Neuronal stem cell (in vitro differentiated cells): ENCODE measurements around the gene NUP153.
A peak's percentile ranks its signal among the peaks of the same experiment; 100 is the strongest.

Source experiments
- DNase-seq: peaks from one replicate; pipeline ENCODE4 v3.0.0-alpha.2; 2013; ENCODE audit warnings: low spot score
- H2AFZ ChIP-seq: one replicate; pipeline ENCODE4 v1.6.1; 2013; ENCODE audit warnings: mild to moderate bottlenecking, low read length, inconsistent platforms
- H2AK5ac ChIP-seq: 2 replicates; pipeline ENCODE4 v1.6.1; 2013; ENCODE audit warnings: low read depth, mild to moderate bottlenecking, inconsistent platforms, low read length, moderate library complexity, mixed read lengths
- H2BK120ac ChIP-seq: 2 replicates; pipeline ENCODE4 v1.6.1; 2013; ENCODE audit warnings: low read depth, mild to moderate bottlenecking, inconsistent platforms, low read length, moderate library complexity, mixed read lengths
- H2BK12ac ChIP-seq: one replicate; pipeline ENCODE4 v1.6.1; 2013; ENCODE audit warnings: low read length, inconsistent platforms
- H2BK15ac ChIP-seq: 2 replicates; pipeline ENCODE4 v1.6.1; 2013; ENCODE audit warnings: mild to moderate bottlenecking, low read length, inconsistent platforms, mixed read lengths
- H2BK5ac ChIP-seq: one replicate; pipeline ENCODE4 v1.6.1; 2013; ENCODE audit warnings: inconsistent platforms, mild to moderate bottlenecking, low read length, moderate library complexity
- H3K14ac ChIP-seq: one replicate; pipeline ENCODE4 v1.6.1; 2013; ENCODE audit warnings: low read length, inconsistent platforms
- H3K18ac ChIP-seq: 2 replicates; pipeline ENCODE4 v1.6.1; 2013; ENCODE audit warnings: low read length, inconsistent platforms
- H3K23ac ChIP-seq: 2 replicates; pipeline ENCODE4 v1.6.1; 2013; ENCODE audit warnings: low read depth, mild to moderate bottlenecking, mixed read lengths, low read length, inconsistent platforms; ENCODE audit not compliant: poor library complexity
- H3K27ac ChIP-seq: replicated peaks from 3 replicates; pipeline ENCODE4 v1.5.1; 2013; ENCODE audit warnings: low read length, inconsistent platforms
- H3K27me3 ChIP-seq, 3 experiments: 2 replicates each; pipeline ENCODE4 v1.6.1; 2013; ENCODE audit warnings: low read length in 3 of 3, mild to moderate bottlenecking in 2 of 3, inconsistent platforms in 1 of 3, low read depth in 1 of 3, mixed read lengths in 1 of 3, moderate library complexity in 1 of 3; ENCODE audit not compliant: control insufficient read depth in 3 of 3, insufficient read depth in 3 of 3
- H3K36me3 ChIP-seq, 2 donors: replicated peaks in 1 of 2; 2 replicates each; pipeline ENCODE4 v1.6.1; 2013; ENCODE audit warnings: low read length in 2 of 2; ENCODE audit not compliant: control insufficient read depth in 2 of 2, insufficient read depth in 2 of 2
- H3K4ac ChIP-seq: 2 replicates; pipeline ENCODE4 v1.6.1; 2013; ENCODE audit warnings: inconsistent platforms, mild to moderate bottlenecking, low read length, moderate library complexity
- H3K4me1 ChIP-seq, 2 donors: 1 replicate in 1 of 2; 2 replicates in 1 of 2; pipeline ENCODE4 v1.6.1; 2013; ENCODE audit warnings: low read length in 2 of 2, low read depth in 1 of 2; ENCODE audit not compliant: control insufficient read depth in 2 of 2, insufficient read depth in 1 of 2
- H3K4me2 ChIP-seq: one replicate; pipeline ENCODE4 v1.6.1; 2013; ENCODE audit warnings: mild to moderate bottlenecking, low read length, inconsistent platforms; ENCODE audit not compliant: insufficient read depth, poor library complexity, severe bottlenecking
- H3K4me3 ChIP-seq, 2 donors: 2 replicates each; pipeline ENCODE4 v1.5.1; 2013; ENCODE audit warnings: low read length in 2 of 2, mild to moderate bottlenecking in 2 of 2, inconsistent platforms in 1 of 2, moderate library complexity in 1 of 2
- H3K79me1 ChIP-seq: one replicate; pipeline ENCODE4 v1.6.1; 2013; ENCODE audit warnings: low read depth, mild to moderate bottlenecking, inconsistent platforms, low read length, moderate library complexity
- H3K9ac ChIP-seq: one replicate; pipeline ENCODE4 v1.6.1; 2013; ENCODE audit warnings: mild to moderate bottlenecking, low read depth, low read length, inconsistent platforms; ENCODE audit not compliant: poor library complexity
- H3K9me3 ChIP-seq, 2 donors: replicated peaks in 1 of 2; 2 replicates each; pipeline versions ENCODE3 to v1.6.1; 2013; ENCODE audit warnings: low read length in 2 of 2, mild to moderate bottlenecking in 2 of 2, inconsistent platforms in 1 of 2, low read depth in 1 of 2, mixed read lengths in 1 of 2, moderate library complexity in 1 of 2; ENCODE audit not compliant: control insufficient read depth in 2 of 2, insufficient read depth in 1 of 2
- H4K8ac ChIP-seq: one replicate; pipeline ENCODE4 v1.6.1; 2013; ENCODE audit warnings: low read depth, mild to moderate bottlenecking, inconsistent platforms, low read length, moderate library complexity
- H4K91ac ChIP-seq: one replicate; pipeline ENCODE4 v1.6.1; 2013; ENCODE audit warnings: low read length, low read depth, mild to moderate bottlenecking, inconsistent platforms; ENCODE audit not compliant: poor library complexity
- WGBS, 2 donors: extraction: QIAGEN DNeasy Blood & Tissue Kit; methylation state at CpG; one replicate each; pipeline ENCODE4 v1.1.7; 2013; ENCODE audit warnings: missing lambda C conversion rate in 2 of 2, mixed read lengths in 1 of 2; ENCODE audit not compliant: insufficient read length in 2 of 2, insufficient replicate concordance in 1 of 2; ENCODE audit errors: extremely low coverage in 2 of 2; 5-methylcytosine and 5-hydroxymethylcytosine counted together

Gene NUP153

DNA sequence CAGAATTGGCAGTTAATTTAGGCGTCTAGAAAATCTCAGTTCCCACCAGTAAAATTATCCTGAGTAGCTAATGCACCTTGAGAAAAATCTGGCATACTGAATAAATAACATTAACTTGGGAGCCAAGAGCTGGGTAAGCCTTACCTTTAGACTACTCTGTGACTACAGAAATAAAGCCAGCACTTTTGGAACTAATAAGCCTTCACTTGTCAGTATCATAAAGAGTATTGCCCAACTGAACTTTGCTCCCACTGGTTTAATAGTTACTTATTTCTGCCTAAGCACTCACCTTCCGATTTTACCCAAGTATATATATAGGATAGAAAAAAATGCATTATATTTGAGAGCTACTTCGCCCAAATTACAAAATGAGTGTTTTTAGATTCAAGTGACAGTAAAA lies 95.9 kb downstream of the NUP153 start:
- peaks cover 0 to 2% of the 10 kb centered on the region in 2 donors for H3K9me3 ChIP-seq
- no peak overlapping the region for H2AK5ac ChIP-seq
- H2BK15ac ChIP-seq = no peak overlapping the region
- no peak overlapping the region for H3K4me2 ChIP-seq
- no peak overlapping the region for H3K23ac ChIP-seq
- no peak overlapping the region for H2BK12ac ChIP-seq
- no peak overlapping the region for H3K4ac ChIP-seq
- peaks cover 6 to 69% of the 10 kb centered on the region in 2 donors for H3K36me3 ChIP-seq
- H4K91ac ChIP-seq = no peak overlapping the region
- no peak overlapping the region for H2BK5ac ChIP-seq
- H3K27me3 ChIP-seq = no peaks in the 10 kb centered on the region
- H2BK120ac ChIP-seq = no peak overlapping the region
- H3K14ac ChIP-seq = no peak overlapping the region
- H3K79me1 ChIP-seq = peaks cover 2% of the 10 kb centered on the region
- no peak overlapping the region for H3K18ac ChIP-seq
- no CpG with 5 or more reads among the region's 3 CpGs for WGBS, 2 donors
- no peak overlapping the region for H3K27ac ChIP-seq
- H3K4me1 ChIP-seq = no peaks in the 10 kb centered on the region
- no peak overlapping the region for H3K9ac ChIP-seq
- H4K8ac ChIP-seq = no peak overlapping the region
- no peak overlapping the region for H2AFZ ChIP-seq
- no peak overlapping the region for H3K4me3 ChIP-seq
- no peak for DNase-seq

DNA sequence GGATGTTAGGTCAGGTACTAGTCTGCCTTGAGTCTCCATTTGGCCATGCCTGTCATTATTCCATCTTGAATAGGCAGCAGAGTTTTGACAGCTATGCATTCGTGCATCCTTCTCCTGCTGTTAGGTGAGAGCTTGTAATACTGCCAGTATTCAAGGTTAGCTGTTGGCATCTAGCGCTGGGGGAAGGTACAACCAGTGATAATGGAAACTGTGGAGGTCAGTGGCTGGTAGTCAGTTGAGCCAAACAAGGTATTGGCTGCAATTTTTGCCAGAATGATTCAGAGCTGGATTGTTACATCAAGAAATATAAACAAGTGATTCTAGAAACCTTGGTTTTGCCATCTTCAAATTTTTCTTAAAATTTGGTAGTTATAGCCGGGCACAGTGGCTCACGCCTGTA lies 100.1 kb downstream of the NUP153 start:
- H3K4ac ChIP-seq = no peak overlapping the region
- no peak overlapping the region for H3K14ac ChIP-seq
- H2BK15ac ChIP-seq = no peak overlapping the region
- H3K18ac ChIP-seq = no peak overlapping the region
- no peaks in the 10 kb centered on the region for H3K27me3 ChIP-seq
- H2AFZ ChIP-seq = no peak overlapping the region
- no peak overlapping the region for H3K27ac ChIP-seq
- H4K91ac ChIP-seq = no peak overlapping the region
- H3K4me2 ChIP-seq = no peak overlapping the region
- no peak overlapping the region for H2BK5ac ChIP-seq
- no peak overlapping the region for H2AK5ac ChIP-seq
- H2BK120ac ChIP-seq = no peak overlapping the region
- H3K23ac ChIP-seq = no peak overlapping the region
- H3K4me3 ChIP-seq = no peak overlapping the region
- H3K9me3 ChIP-seq = peaks cover 0 to 2% of the 10 kb centered on the region in 2 donors
- H4K8ac ChIP-seq = no peak overlapping the region
- no peak overlapping the region for H2BK12ac ChIP-seq
- H3K36me3 ChIP-seq = peaks cover 3 to 63% of the 10 kb centered on the region in 2 donors
- peaks cover 2% of the 10 kb centered on the region for H3K79me1 ChIP-seq
- peaks cover 0 to 1% of the 10 kb centered on the region in 2 donors for H3K4me1 ChIP-seq
- peak overlapping the region; percentile 44 for H3K9ac ChIP-seq
- DNase-seq = no peak
- no CpG with 5 or more reads among the region's 4 CpGs for WGBS, 2 donors

DNA sequence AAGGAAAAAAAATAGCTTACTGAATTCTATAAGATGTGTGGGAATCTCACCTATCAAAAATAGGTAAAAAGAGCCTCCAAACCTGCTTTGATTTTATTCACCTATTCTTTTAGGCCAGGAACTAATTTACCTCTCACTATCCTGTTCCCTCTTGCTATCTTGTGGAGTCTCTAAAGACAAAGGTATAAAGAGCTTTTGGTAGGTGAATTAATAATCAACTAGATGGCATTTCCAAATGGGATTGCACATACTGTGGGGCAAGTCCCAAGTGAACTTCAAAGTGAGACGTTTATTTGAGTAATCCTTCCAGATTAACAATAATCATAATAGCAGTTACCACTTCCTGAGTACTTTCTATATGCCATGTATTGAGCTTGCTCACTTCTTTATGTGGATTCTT lies 103.8 kb downstream of the NUP153 start:
- Histone ChIP-seq H2AK5ac (no peak overlapping the region), H2BK120ac (no peak overlapping the region), H3K27me3 (no peaks in the 10 kb centered on the region), H3K18ac (no peak overlapping the region), H4K8ac (no peak overlapping the region), H2BK12ac (no peak overlapping the region), H3K4me3 (no peak overlapping the region), H3K36me3 (peaks cover 3 to 41% of the 10 kb centered on the region in 2 donors), H3K23ac (no peak overlapping the region), H2BK15ac (no peak overlapping the region), H2AFZ (no peak overlapping the region), H3K14ac (no peak overlapping the region), H3K79me1 (peaks cover 2% of the 10 kb centered on the region), H2BK5ac (no peak overlapping the region), H4K91ac (no peak overlapping the region), H3K27ac (no peak overlapping the region), H3K4ac (no peak overlapping the region), H3K4me1 (peaks cover 3 to 4% of the 10 kb centered on the region in 2 donors), H3K4me2 (no peak overlapping the region), H3K9me3 (peaks cover 0 to 2% of the 10 kb centered on the region in 2 donors), H3K9ac (no peak overlapping the region)
- DNase-seq = no peak
- WGBS, 2 donors = no CpG with 5 or more reads among the region's 1 CpG

GRCh38 chr6:17601386-17601703 lies 105.4 kb downstream of the NUP153 start:
- H2BK12ac ChIP-seq = no peak overlapping the region
- no peak overlapping the region for H4K8ac ChIP-seq
- WGBS, 2 donors = no CpG with 5 or more reads among the region's 5 CpGs
- no peak overlapping the region for H2AK5ac ChIP-seq
- H3K18ac ChIP-seq = no peak overlapping the region
- H3K36me3 ChIP-seq = peaks cover 0 to 30% of the 10 kb centered on the region in 2 donors
- H3K9ac ChIP-seq = no peak overlapping the region
- H3K4ac ChIP-seq = no peak overlapping the region
- H3K4me3 ChIP-seq = peak overlapping the region; percentile 64 to 99
- H3K14ac ChIP-seq = no peak overlapping the region
- H3K4me1 ChIP-seq = peaks cover 3 to 4% of the 10 kb centered on the region in 2 donors
- no peak overlapping the region for H2BK120ac ChIP-seq
- H2BK15ac ChIP-seq = no peak overlapping the region
- no peak overlapping the region for H3K23ac ChIP-seq
- no peak overlapping the region for H2BK5ac ChIP-seq
- H3K9me3 ChIP-seq = no peaks in the 10 kb centered on the region
- no peaks in the 10 kb centered on the region for H3K27me3 ChIP-seq
- no peaks in the 10 kb centered on the region for H3K79me1 ChIP-seq
- H4K91ac ChIP-seq = no peak overlapping the region
- peak overlapping the region; percentile 93 for H3K4me2 ChIP-seq
- no peak overlapping the region for H3K27ac ChIP-seq
- H2AFZ ChIP-seq = peak overlapping the region; percentile 91
- no peak for DNase-seq
